Inflammatory macrophage treated with lipopolysaccharide for 4 hours (primary cell): Measurements from ENCODE around the gene HFM1.
"Not testable (repeated sequence)": the region's sequence is repeated elsewhere in the genome, so short reads cannot be mapped to it uniquely, and the experiment has no call there.

ENCODE experiments used
- DNase-seq: peaks from one replicate; pipeline ENCODE4 v3.0.0-alpha.2; 2020

Gene HFM1

GRCh38 chr1:91345395-91346005, 59.1 kb downstream of the HFM1 start:
- DNase-seq, result no peak

- DNase-seq, result no peak
Measured at GRCh38 chr1:91338501-91338900, 66.1 kb downstream of the HFM1 start.

- no peak for DNase-seq
Measured at GRCh38 chr1:91335603-91336002, 69.0 kb downstream of the HFM1 start.

- no peak for DNase-seq
Measured at GRCh38 chr1:91334856-91335255, 69.8 kb downstream of the HFM1 start.

GRCh38 chr1:91325456-91325855, 79.2 kb downstream of the HFM1 start:
- DNase-seq, result no peak

- DNase-seq, result no peak
Measured at GRCh38 chr1:91314643-91315042, 90.0 kb downstream of the HFM1 start.

GRCh38 chr1:91311672-91312071, 93.0 kb downstream of the HFM1 start:
- DNase-seq, result no peak

GRCh38 chr1:91308544-91308943, 96.1 kb downstream of the HFM1 start:
- no peak for DNase-seq

GRCh38 chr1:91307784-91308409, 96.7 kb downstream of the HFM1 start:
- no peak for DNase-seq

GRCh38 chr1:91303165-91303564, 101.5 kb downstream of the HFM1 start:
- no peak for DNase-seq

GRCh38 chr1:91288843-91289553, 115.6 kb downstream of the HFM1 start:
- not testable (repeated sequence) for DNase-seq

GRCh38 chr1:91286962-91287317, 117.7 kb downstream of the HFM1 start:
- not testable (repeated sequence) for DNase-seq

GRCh38 chr1:91286259-91286961, 118.2 kb downstream of the HFM1 start:
- DNase-seq, result not testable (repeated sequence)

- no peak for DNase-seq
Measured at GRCh38 chr1:91283421-91283726, 121.3 kb downstream of the HFM1 start.

- peak; percentile 59 for DNase-seq
Measured at GRCh38 chr1:91282695-91283420, 121.8 kb downstream of the HFM1 start.

- DNase-seq, result no peak
Measured at GRCh38 chr1:91281782-91282181, 122.9 kb downstream of the HFM1 start.

- no peak for DNase-seq
Measured at GRCh38 chr1:91278754-91279153, 125.9 kb downstream of the HFM1 start.

GRCh38 chr1:91273875-91274274, 130.8 kb downstream of the HFM1 start:
- no peak for DNase-seq

GRCh38 chr1:91261655-91262054, 143.0 kb downstream of the HFM1 start:
- no peak for DNase-seq

GRCh38 chr1:91245435-91245834, 159.2 kb downstream of the HFM1 start:
- no peak for DNase-seq

- DNase-seq, result no peak
Measured at GRCh38 chr1:91244737-91245136, 159.9 kb downstream of the HFM1 start.

GRCh38 chr1:91243171-91243570, 161.5 kb downstream of the HFM1 start:
- no peak for DNase-seq

- no peak for DNase-seq
Measured at GRCh38 chr1:91234181-91234580, 170.5 kb downstream of the HFM1 start.
